ENCODE measurements around the gene GSN. TPM values are rescaled to one million over a fixed set of nuclear protein-coding genes. Genes with fewer than 3 reads are reported as not detected.

The GSN gene
- total and polyA plus RNA-seq, 10 of the 15 experiments (the other 5 are each of a cell fraction or from before 2014, with no cell fraction given): 0.66 to 9.2 (median 6.2) TPM

DNA sequence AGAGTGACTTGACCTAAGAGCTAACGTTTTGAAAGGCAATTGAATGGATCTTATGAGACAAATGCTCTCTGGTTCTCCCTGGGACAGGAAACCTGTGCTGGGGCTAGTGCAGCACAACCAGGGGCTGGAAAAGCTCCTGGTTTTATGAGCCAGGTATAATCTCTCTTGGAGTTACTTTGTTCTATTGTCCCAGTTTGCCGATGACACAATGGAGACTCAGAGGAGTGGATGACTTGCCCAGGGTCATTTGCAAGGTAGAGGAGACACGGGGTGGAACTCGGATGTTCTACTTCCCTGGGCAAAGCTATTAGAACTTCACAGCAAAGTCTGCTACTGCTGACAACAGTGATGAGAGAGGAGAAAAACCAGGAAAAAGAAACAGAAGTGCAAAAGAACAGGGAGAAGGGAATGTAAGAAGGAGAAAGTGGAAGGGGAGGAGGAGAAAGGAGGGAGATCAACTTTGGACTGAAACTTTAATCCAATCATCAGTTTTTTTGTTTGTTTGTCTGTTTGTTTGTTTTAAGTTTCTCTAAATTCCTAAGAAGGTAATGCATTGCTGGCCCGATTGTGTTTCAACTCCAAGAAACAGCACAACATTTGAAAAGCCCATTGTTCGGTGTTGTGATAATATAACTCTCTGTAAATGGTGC, 7.4 kb upstream of the GSN start (continued):
- TF ChIP-seq, protein P1, sequence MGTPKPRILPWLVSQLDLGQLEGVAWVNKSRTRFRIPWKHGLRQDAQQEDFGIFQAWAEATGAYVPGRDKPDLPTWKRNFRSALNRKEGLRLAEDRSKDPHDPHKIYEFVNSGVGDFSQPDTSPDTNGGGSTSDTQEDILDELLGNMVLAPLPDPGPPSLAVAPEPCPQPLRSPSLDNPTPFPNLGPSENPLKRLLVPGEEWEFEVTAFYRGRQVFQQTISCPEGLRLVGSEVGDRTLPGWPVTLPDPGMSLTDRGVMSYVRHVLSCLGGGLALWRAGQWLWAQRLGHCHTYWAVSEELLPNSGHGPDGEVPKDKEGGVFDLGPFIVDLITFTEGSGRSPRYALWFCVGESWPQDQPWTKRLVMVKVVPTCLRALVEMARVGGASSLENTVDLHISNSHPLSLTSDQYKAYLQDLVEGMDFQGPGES (IDR thresholded peaks at IDR 0.05): no peak
- no peak for TF ChIP-seq TARDBP (IDR thresholded peaks at IDR 0.05; ENCODE audit: borderline replicate concordance)

DNA sequence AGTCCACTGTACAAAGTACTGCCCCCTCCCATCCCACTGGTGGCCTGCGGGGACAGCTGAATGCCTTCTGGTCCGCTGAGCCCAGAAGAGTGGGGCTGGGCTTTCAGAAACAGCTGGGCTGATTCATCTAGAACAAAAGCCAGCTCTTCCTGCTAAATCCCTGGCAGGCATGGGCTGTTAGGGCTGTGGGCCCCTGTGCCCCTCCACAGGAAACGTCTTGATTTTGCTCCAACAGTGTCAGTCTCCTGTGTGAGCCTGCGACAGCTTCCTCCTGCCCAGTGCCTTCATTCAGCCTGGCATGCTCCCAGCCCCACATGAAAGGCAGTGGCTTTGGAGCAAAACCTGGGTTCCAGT, 6.9 kb upstream of the GSN start:
- no peaks in the 10 kb centered on the region for H3K79me2 ChIP-seq (ENCODE audit: control insufficient read depth, insufficient read depth, low read length)
- H3K4me3 ChIP-seq: no peak overlapping the region
- POLR2A ChIA-PET: no interaction called here
- H4K20me1 ChIP-seq (ENCODE audit: control insufficient read depth, insufficient read depth): no peaks in the 10 kb centered on the region
- intact Hi-C loops (cut with micrococcal nuclease; ENCODE audit: unreplicated experiment): no loop called here
- FAIRE-seq (no peak), DNase-seq (ENCODE audit: low read depth, low spot score) (no peak), ATAC-seq (no peak)
- H3K9me3 ChIP-seq (replicated peaks; ENCODE audit: control insufficient read depth, insufficient read depth, low read length): no peaks in the 10 kb centered on the region
- no TSS peak for BruUV-seq (replicated peaks)
- in situ Hi-C loops (cut with MboI): no loop called here
- CTCF ChIA-PET: interaction anchor here (4.6 kb wide), 1 partner anchor 17 kb away, joined by 19 read pairs; no protein-coding TSS in a partner anchor
- WGBS (ENCODE audit: insufficient coverage, insufficient replicate concordance, low lambda C conversion rate, missing lambda C conversion rate): 64% methylated on average over 4 of the region's 4 CpGs
- TF ChIP-seq NR2C2 (IDR thresholded peaks at IDR 0.05; ENCODE audit: borderline replicate concordance, control insufficient read depth, insufficient read length, low read depth): no peak
- H3K4me2 ChIP-seq (ENCODE audit: control insufficient read depth, insufficient read depth): no peak overlapping the region
- SMC1A ChIA-PET (ENCODE audit: uncharacterized antibody, unreplicated experiment): interaction anchor here (1.1 kb wide), 1 partner anchor 47 kb away, joined by 3 read pairs; no protein-coding TSS in a partner anchor
- no peaks in the 10 kb centered on the region for H3K4me1 ChIP-seq (ENCODE audit: control insufficient read depth, insufficient read depth, low read length)
- H2AFZ ChIP-seq (ENCODE audit: control insufficient read depth, low read depth, low read length): no peak overlapping the region
- H3K27ac ChIP-seq (ENCODE audit: control insufficient read depth, insufficient read depth): no peak overlapping the region
- H3K27me3 ChIP-seq (replicated peaks in 1 of 2; ENCODE audit: control insufficient read depth in 2 of 2, insufficient read depth in 2 of 2, low read length in 1 of 2): no peaks in the 10 kb centered on the region
- RAD21 ChIA-PET (ENCODE audit: unreplicated experiment): no interaction called here
- H3K9ac ChIP-seq (ENCODE audit: control insufficient read depth, insufficient read depth, low read length): no peak overlapping the region
- H3K36me3 ChIP-seq (ENCODE audit: control insufficient read depth in 2 of 2, insufficient read depth in 2 of 2, low read length in 1 of 2): no peaks in the 10 kb centered on the region

DNA sequence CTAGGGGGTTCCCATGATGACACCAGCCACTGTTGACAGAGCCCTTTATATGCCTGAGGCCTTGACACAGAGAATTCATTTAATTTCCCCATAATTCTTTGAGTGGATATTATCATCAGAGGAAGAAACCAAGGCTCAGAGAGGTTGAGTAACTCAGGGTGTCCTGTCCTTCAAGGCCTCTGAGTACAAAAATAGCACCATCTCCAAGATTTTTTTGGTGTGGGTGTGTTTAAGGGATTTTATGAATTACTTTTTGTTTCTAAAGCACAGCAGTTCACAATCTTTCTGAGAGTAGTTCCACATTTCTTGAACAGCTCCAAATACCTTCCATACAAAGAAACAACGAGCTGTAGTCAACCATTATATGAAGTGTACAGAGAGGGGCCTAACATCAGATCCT, 6.2 kb upstream of the GSN start:
- DNase-seq (ENCODE audit: low read depth, low spot score) (no peak), ATAC-seq (no peak), FAIRE-seq (no peak)
- Histone ChIP-seq H4K20me1 (ENCODE audit: control insufficient read depth, insufficient read depth) (no peaks in the 10 kb centered on the region), H3K4me3 (no peak overlapping the region), H3K9me3 (replicated peaks; ENCODE audit: control insufficient read depth, insufficient read depth, low read length) (no peaks in the 10 kb centered on the region), H3K4me1 (ENCODE audit: control insufficient read depth, insufficient read depth, low read length) (no peaks in the 10 kb centered on the region), H3K4me2 (ENCODE audit: control insufficient read depth, insufficient read depth) (no peak overlapping the region), H3K27me3 (replicated peaks in 1 of 2; ENCODE audit: control insufficient read depth in 2 of 2, insufficient read depth in 2 of 2, low read length in 1 of 2) (no peaks in the 10 kb centered on the region), H3K9ac (ENCODE audit: control insufficient read depth, insufficient read depth, low read length) (no peak overlapping the region), H2AFZ (ENCODE audit: control insufficient read depth, low read depth, low read length) (no peak overlapping the region), H3K36me3 (ENCODE audit: control insufficient read depth in 2 of 2, insufficient read depth in 2 of 2, low read length in 1 of 2) (no peaks in the 10 kb centered on the region), H3K79me2 (ENCODE audit: control insufficient read depth, insufficient read depth, low read length) (no peaks in the 10 kb centered on the region), H3K27ac (ENCODE audit: control insufficient read depth, insufficient read depth) (no peak overlapping the region)
- in situ Hi-C loops (cut with MboI) (no loop called here), intact Hi-C loops (cut with micrococcal nuclease; ENCODE audit: unreplicated experiment) (no loop called here)
- ChIA-PET SMC1A (ENCODE audit: uncharacterized antibody, unreplicated experiment) (interaction anchor here (1.2 to 1.9 kb wide), 3 partner anchors 9 to 21 kb away, joined by 4 to 5 read pairs (median 4); no protein-coding TSS in a partner anchor), CTCF (interaction anchor here (1.8 to 4.6 kb wide), 2 partner anchors 16 to 48 kb away, joined by 8 to 19 read pairs; no protein-coding TSS in a partner anchor), POLR2A (no interaction called here), RAD21 (ENCODE audit: unreplicated experiment) (no interaction called here)
- TF ChIP-seq, protein P2, sequence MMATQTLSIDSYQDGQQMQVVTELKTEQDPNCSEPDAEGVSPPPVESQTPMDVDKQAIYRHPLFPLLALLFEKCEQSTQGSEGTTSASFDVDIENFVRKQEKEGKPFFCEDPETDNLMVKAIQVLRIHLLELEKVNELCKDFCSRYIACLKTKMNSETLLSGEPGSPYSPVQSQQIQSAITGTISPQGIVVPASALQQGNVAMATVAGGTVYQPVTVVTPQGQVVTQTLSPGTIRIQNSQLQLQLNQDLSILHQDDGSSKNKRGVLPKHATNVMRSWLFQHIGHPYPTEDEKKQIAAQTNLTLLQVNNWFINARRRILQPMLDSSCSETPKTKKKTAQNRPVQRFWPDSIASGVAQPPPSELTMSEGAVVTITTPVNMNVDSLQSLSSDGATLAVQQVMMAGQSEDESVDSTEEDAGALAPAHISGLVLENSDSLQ (IDR thresholded peaks at IDR 0.05): no peak
- TF ChIP-seq, protein P3, sequence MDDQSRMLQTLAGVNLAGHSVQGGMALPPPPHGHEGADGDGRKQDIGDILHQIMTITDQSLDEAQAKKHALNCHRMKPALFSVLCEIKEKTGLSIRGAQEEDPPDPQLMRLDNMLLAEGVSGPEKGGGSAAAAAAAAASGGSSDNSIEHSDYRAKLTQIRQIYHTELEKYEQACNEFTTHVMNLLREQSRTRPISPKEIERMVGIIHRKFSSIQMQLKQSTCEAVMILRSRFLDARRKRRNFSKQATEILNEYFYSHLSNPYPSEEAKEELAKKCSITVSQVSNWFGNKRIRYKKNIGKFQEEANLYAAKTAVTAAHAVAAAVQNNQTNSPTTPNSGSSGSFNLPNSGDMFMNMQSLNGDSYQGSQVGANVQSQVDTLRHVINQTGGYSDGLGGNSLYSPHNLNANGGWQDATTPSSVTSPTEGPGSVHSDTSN (IDR thresholded peaks at IDR 0.05; ENCODE audit: insufficient replicate concordance, low read depth, low read length): no peak
- WGBS (ENCODE audit: insufficient coverage, insufficient replicate concordance, low lambda C conversion rate, missing lambda C conversion rate): 43% methylated on average over 1 of the region's 1 CpG
- BruUV-seq (replicated peaks): no TSS peak
